Activated CD8-positive, alpha-beta memory T cell treated with anti-CD3 and anti-CD28 coated beads, Interleukin-2, amount 10 ng/mL, durations not matched to agents 7 days and 5 days (primary cell): ENCODE measurements around the gene ADRA2C. TPM values are rescaled to one million over a fixed set of nuclear protein-coding genes. Genes with fewer than 3 reads are reported as not detected.

ENCODE experiments used
- ATAC-seq: fragments of 150-1000 bp; cut with Tn5 transposase; one replicate; pipeline ENCODE4 v1.10.0; 2021; ENCODE audit warnings: moderate library complexity
- CTCF ChIA-PET: fragments of 350-600 bp; sonication (Branson Sonifier 250); formaldehyde crosslinking; loops from one replicate; lab custom pipeline; 2021; ENCODE audit warnings: antibody characterized with exemption; lab: Charles Lee
- DNase-seq: peaks from one replicate; pipeline ENCODE4 v3.0.0-alpha.2; 2020
- H3K27ac Mint-ChIP-seq: one replicate; pipeline ENCODE4 v1.8.0; 2021; ENCODE audit warnings: mild to moderate bottlenecking, mixed read lengths
- H3K27me3 Mint-ChIP-seq: one replicate; pipeline ENCODE4 v1.8.0; 2021; ENCODE audit warnings: mixed read lengths
- H3K36me3 Mint-ChIP-seq: one replicate; pipeline ENCODE4 v1.8.0; 2021; ENCODE audit warnings: mild to moderate bottlenecking, mixed read lengths
- H3K4me1 Mint-ChIP-seq: one replicate; pipeline ENCODE4 v1.8.0; 2021; ENCODE audit warnings: mixed read lengths
- H3K4me3 Mint-ChIP-seq: one replicate; pipeline ENCODE4 v1.8.0; 2021; ENCODE audit warnings: mild to moderate bottlenecking, moderate library complexity, mixed read lengths
- H3K9me3 Mint-ChIP-seq: one replicate; pipeline ENCODE4 v1.8.0; 2022; ENCODE audit warnings: low read depth, mixed read lengths
- total RNA-seq, 2 experiments: library from RNA; stranded (reverse); gene quantifications; one replicate each; pipeline ENCODE4 v1.2.3, GENCODE V29; 2021

The ADRA2C gene
- total RNA-seq, 2 experiments from 2014 or later, result not detected

- CTCF ChIA-PET, result no interaction called here
- Mint-ChIP-seq H3K4me1 (no peaks in the 10 kb centered on the region), H3K4me3 (no peak overlapping the region), H3K27me3 (no peaks in the 10 kb centered on the region), H3K27ac (no peak overlapping the region), H3K9me3 (no peaks in the 10 kb centered on the region), H3K36me3 (no peaks in the 10 kb centered on the region)
- DNase-seq (no peak), ATAC-seq (no peak)
Observed at GRCh38 chr4:3780347-3781171, 14.4 kb downstream of the ADRA2C start.

DNA sequence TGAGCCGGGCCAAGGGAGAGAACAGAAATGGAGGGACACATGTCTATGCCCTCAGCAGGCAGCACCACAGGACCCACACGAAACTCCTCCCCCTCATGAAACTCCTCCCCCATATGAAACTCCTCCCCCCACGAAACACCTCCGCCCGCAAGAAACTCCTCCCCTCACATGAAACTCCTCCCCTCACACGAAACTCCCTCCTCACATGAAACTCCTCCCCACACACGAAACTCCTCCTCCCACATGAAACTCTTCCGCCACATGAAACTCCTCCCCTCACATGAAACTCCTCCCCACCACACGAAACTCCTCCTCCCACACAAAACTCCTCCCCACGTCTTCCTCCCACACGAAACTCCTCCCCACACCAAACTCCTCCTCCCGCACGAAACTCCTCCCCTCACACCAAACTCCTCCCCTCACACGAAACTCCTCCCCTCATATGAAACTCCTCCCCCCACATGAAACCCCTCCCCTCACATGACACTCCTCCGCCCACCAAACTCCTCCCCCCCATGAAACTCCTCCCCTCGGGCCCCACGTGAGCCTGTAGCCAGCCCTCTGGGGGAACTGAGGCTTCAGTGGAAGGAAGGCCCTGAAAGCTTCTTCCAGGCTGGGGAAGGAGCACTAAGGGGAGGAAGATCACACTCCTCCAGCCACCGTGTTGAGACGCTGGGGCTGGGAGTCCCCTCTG, 15.2 kb downstream of the ADRA2C start:
- H3K36me3 Mint-ChIP-seq, result no peaks in the 10 kb centered on the region
- H3K27me3 Mint-ChIP-seq, result no peaks in the 10 kb centered on the region
- no peak overlapping the region for H3K27ac Mint-ChIP-seq
- DNase-seq (no peak), ATAC-seq (peak; percentile 38)
- H3K4me3 Mint-ChIP-seq, result no peak overlapping the region
- H3K9me3 Mint-ChIP-seq, result no peaks in the 10 kb centered on the region
- H3K4me1 Mint-ChIP-seq, result no peaks in the 10 kb centered on the region
- CTCF ChIA-PET, result no interaction called here

- H3K27ac Mint-ChIP-seq, result no peak overlapping the region
Observed at GRCh38 chr4:3781997-3782930, 16.1 kb downstream of the ADRA2C start.

DNA sequence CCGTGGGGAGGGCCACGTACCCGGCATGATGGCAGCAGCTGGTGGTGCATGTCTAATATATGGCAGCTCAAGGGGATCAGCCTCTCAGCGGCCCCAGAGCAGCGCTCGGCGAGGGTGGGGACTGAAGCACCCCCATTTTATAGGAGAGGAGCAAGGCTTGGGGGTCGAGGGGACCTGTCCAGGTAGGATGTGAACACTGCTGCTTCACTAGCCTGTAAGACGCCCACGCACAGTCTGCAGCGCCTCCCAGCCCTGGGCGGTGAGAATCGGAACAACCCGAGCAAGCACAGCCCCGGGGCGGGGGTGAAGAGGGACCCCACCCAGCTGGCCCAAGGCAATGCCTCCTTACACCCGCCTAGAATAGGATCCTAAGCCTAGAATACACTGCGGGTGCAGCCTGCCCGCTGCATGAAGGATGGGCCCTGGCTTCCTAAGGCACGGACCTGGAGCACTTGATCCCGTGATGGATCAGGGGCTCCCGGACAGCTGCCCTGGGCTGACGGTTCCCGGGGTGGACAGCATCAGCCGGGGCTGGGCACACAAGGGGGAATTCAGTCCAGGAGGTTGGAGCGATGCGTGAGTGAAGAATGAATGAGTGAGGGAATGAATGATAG, 17.6 kb downstream of the ADRA2C start:
- Mint-ChIP-seq H3K27ac (no peak overlapping the region), H3K27me3 (no peaks in the 10 kb centered on the region), H3K4me1 (no peaks in the 10 kb centered on the region), H3K9me3 (no peaks in the 10 kb centered on the region), H3K36me3 (no peaks in the 10 kb centered on the region), H3K4me3 (no peak overlapping the region)
- ATAC-seq (no peak), DNase-seq (no peak)
- CTCF ChIA-PET, result no interaction called here

More at GRCh38 chr4:3781997-3782930, 16.1 kb downstream of the ADRA2C start:
- no peaks in the 10 kb centered on the region for H3K36me3 Mint-ChIP-seq
- no peaks in the 10 kb centered on the region for H3K27me3 Mint-ChIP-seq
- no peaks in the 10 kb centered on the region for H3K9me3 Mint-ChIP-seq
- no peak overlapping the region for H3K4me3 Mint-ChIP-seq
- DNase-seq, result no peak
- no peaks in the 10 kb centered on the region for H3K4me1 Mint-ChIP-seq
- ATAC-seq, result no peak
- CTCF ChIA-PET, result no interaction called here

DNA sequence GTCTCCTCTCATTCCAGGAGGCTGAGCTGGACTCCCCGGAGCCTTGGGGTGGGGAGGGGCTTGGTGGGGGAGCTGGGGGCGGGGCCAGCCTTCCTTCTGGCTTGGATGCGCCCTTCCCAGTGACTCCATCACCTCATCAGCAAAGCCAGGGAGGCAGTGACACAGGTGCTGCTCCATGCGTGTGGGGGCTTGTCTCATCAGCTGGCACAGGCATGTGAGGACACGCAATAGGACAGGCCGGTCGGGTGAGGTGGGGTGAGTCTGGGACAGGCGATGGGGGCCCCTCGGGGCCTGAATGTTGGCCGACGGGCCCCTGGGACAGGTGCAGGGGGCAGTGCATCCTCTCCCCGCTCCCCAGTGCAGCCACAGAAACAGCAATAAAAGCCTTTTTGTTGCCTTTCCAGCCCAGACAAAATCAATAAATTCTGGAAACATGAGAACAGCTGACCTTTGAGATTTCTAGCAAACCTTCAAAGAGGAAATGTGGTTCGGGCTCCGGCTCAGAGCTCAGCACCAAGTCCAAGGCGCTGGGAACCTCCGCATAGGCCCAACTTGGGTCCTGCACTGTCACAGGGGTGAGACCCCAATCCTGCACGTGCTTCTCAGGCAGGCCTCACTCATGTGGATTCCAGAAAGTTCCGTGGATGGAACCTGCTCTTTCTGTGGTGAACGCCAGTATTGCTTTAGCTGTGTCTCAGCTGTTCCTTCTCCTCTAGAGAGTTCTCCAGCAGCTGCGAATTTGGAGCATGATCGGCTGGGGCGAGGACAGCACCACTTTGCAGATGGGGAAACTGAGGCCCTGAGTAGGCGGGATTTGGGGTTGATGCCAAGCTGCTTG, 18.5 kb downstream of the ADRA2C start:
- no peaks in the 10 kb centered on the region for H3K9me3 Mint-ChIP-seq
- H3K4me3 Mint-ChIP-seq, result no peak overlapping the region
- no peaks in the 10 kb centered on the region for H3K4me1 Mint-ChIP-seq
- H3K27ac Mint-ChIP-seq, result no peak overlapping the region
- ATAC-seq, result no peak
- CTCF ChIA-PET, result interaction anchor here (1.7 kb wide), 1 partner anchor 96 kb away, joined by 6 read pairs; no protein-coding TSS in a partner anchor
- H3K27me3 Mint-ChIP-seq, result no peaks in the 10 kb centered on the region
- DNase-seq, result no peak
- H3K36me3 Mint-ChIP-seq, result no peaks in the 10 kb centered on the region

GRCh38 chr4:3785292-3785565, 19.0 kb downstream of the ADRA2C start:
- no peak overlapping the region for H3K27ac Mint-ChIP-seq
- H3K4me1 Mint-ChIP-seq, result no peaks in the 10 kb centered on the region
- H3K4me3 Mint-ChIP-seq, result no peak overlapping the region
- no peaks in the 10 kb centered on the region for H3K27me3 Mint-ChIP-seq
- H3K9me3 Mint-ChIP-seq, result no peaks in the 10 kb centered on the region
- H3K36me3 Mint-ChIP-seq, result no peaks in the 10 kb centered on the region
- ATAC-seq, result no peak
- CTCF ChIA-PET, result interaction anchor here (1.7 kb wide), 1 partner anchor 95 kb away, joined by 6 read pairs; no protein-coding TSS in a partner anchor
- no peak for DNase-seq

GRCh38 chr4:3786196-3786869, 20.1 kb downstream of the ADRA2C start:
- Mint-ChIP-seq H3K4me1 (no peaks in the 10 kb centered on the region), H3K27me3 (no peaks in the 10 kb centered on the region), H3K36me3 (no peaks in the 10 kb centered on the region), H3K9me3 (no peaks in the 10 kb centered on the region), H3K4me3 (no peak overlapping the region), H3K27ac (no peak overlapping the region)
- CTCF ChIA-PET, result interaction anchor here (1.7 kb wide), 1 partner anchor 94 kb away, joined by 6 read pairs; no protein-coding TSS in a partner anchor
- DNase-seq (no peak), ATAC-seq (no peak)

GRCh38 chr4:3787489-3788365, 21.5 kb downstream of the ADRA2C start:
- H3K4me1 Mint-ChIP-seq, result no peaks in the 10 kb centered on the region
- no peaks in the 10 kb centered on the region for H3K36me3 Mint-ChIP-seq
- ATAC-seq (no peak), DNase-seq (no peak)
- H3K27ac Mint-ChIP-seq, result no peak overlapping the region
- no peak overlapping the region for H3K4me3 Mint-ChIP-seq
- H3K27me3 Mint-ChIP-seq, result no peaks in the 10 kb centered on the region
- H3K9me3 Mint-ChIP-seq, result no peaks in the 10 kb centered on the region
- CTCF ChIA-PET, result no interaction called here

DNA sequence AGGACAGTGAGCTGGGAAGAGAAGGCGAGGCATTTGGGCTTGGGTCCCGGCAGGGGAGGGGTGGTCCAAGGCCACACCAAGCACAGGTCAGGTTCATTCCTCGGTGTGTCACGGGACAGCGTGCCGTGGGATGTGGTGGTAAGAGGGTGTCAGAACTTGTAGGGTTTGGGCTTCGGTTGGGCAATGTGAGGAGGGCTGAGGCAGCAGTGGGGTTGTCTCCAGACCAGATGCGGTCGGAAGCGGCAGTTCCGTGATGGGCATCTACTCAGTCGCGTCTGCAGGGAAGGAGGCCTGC, 22.1 kb downstream of the ADRA2C start:
- Mint-ChIP-seq H3K27me3 (no peaks in the 10 kb centered on the region), H3K9me3 (no peaks in the 10 kb centered on the region), H3K4me1 (no peaks in the 10 kb centered on the region), H3K36me3 (no peaks in the 10 kb centered on the region), H3K4me3 (no peak overlapping the region), H3K27ac (no peak overlapping the region)
- no peak for ATAC-seq
- DNase-seq, result no peak
- CTCF ChIA-PET, result no interaction called here

GRCh38 chr4:3789587-3789986, 23.4 kb downstream of the ADRA2C start:
- ATAC-seq, result no peak
- no peak overlapping the region for H3K4me3 Mint-ChIP-seq
- no peak for DNase-seq
- no peaks in the 10 kb centered on the region for H3K27me3 Mint-ChIP-seq
- H3K36me3 Mint-ChIP-seq, result no peaks in the 10 kb centered on the region
- CTCF ChIA-PET, result no interaction called here
- no peaks in the 10 kb centered on the region for H3K9me3 Mint-ChIP-seq
- H3K27ac Mint-ChIP-seq, result no peak overlapping the region
- no peaks in the 10 kb centered on the region for H3K4me1 Mint-ChIP-seq

GRCh38 chr4:3790006-3790561, 23.9 kb downstream of the ADRA2C start:
- peaks cover 2% of the 10 kb centered on the region for H3K9me3 Mint-ChIP-seq
- no peak overlapping the region for H3K27ac Mint-ChIP-seq
- CTCF ChIA-PET, result no interaction called here
- ATAC-seq (no peak), DNase-seq (no peak)
- no peak overlapping the region for H3K4me3 Mint-ChIP-seq
- no peaks in the 10 kb centered on the region for H3K27me3 Mint-ChIP-seq
- H3K4me1 Mint-ChIP-seq, result no peaks in the 10 kb centered on the region
- H3K36me3 Mint-ChIP-seq, result no peaks in the 10 kb centered on the region
